Mesothelial cell of epicardium (in vitro differentiated cells): ENCODE data around the gene TXNL1. TPM values are rescaled to one million over a fixed set of nuclear protein-coding genes. Genes with fewer than 3 reads are reported as not detected.
"Not testable (repeated sequence)": the region's sequence is repeated elsewhere in the genome, so short reads cannot be mapped to it uniquely, and the experiment has no call there.

Experiments used
- DNase-seq, 2 experiments: peaks; one replicate each; pipeline ENCODE4 v3.0.0; 2021; ENCODE audit warnings: low spot score in 2 of 2; ENCODE audit not compliant: unreplicated experiment in 2 of 2
- H3K27ac Mint-ChIP-seq: 2 replicates; pipeline ENCODE4 v1.8.0; 2021; ENCODE audit warnings: mixed read lengths
- H3K27me3 Mint-ChIP-seq: 2 replicates; pipeline ENCODE4 v1.8.0; 2021; ENCODE audit warnings: low read depth, mixed read lengths
- H3K36me3 Mint-ChIP-seq: 2 replicates; pipeline ENCODE4 v1.8.0; 2021; ENCODE audit warnings: mixed read lengths
- H3K4me1 Mint-ChIP-seq: 2 replicates; pipeline ENCODE4 v1.8.0; 2021; ENCODE audit warnings: mixed read lengths
- H3K4me3 Mint-ChIP-seq: 2 replicates; pipeline ENCODE4 v1.8.0; 2021; ENCODE audit warnings: mild to moderate bottlenecking, moderate library complexity, mixed read lengths
- H3K9me3 Mint-ChIP-seq: 2 replicates; pipeline ENCODE4 v1.8.0; 2021; ENCODE audit warnings: mixed read lengths
- total RNA-seq: library from RNA; stranded (reverse); gene quantifications from 3 replicates; pipeline ENCODE4 v1.2.1, GENCODE V29; 2021
- TF ChIP-seq, protein P1 (sequence below): fragments of 200-600 bp; sonication (generic); IDR thresholded peaks from one replicate; pipeline ENCODE4 v1.5.0; 2021; ENCODE audit warnings: antibody characterized with exemption; ENCODE audit not compliant: unreplicated experiment

The TXNL1 gene
- total RNA-seq, 1 donor from 2014 or later, result 76.9 TPM

GRCh38 chr18:56575819-56576663 is 62.4 kb downstream of the TXNL1 start:
- TF ChIP-seq, protein P1, sequence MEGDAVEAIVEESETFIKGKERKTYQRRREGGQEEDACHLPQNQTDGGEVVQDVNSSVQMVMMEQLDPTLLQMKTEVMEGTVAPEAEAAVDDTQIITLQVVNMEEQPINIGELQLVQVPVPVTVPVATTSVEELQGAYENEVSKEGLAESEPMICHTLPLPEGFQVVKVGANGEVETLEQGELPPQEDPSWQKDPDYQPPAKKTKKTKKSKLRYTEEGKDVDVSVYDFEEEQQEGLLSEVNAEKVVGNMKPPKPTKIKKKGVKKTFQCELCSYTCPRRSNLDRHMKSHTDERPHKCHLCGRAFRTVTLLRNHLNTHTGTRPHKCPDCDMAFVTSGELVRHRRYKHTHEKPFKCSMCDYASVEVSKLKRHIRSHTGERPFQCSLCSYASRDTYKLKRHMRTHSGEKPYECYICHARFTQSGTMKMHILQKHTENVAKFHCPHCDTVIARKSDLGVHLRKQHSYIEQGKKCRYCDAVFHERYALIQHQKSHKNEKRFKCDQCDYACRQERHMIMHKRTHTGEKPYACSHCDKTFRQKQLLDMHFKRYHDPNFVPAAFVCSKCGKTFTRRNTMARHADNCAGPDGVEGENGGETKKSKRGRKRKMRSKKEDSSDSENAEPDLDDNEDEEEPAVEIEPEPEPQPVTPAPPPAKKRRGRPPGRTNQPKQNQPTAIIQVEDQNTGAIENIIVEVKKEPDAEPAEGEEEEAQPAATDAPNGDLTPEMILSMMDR, result peak; percentile 59
- H3K36me3 Mint-ChIP-seq, result peaks cover 8% of the 10 kb centered on the region

GRCh38 chr18:56574861-56575260 is 63.5 kb downstream of the TXNL1 start:
- Mint-ChIP-seq H3K36me3 (peaks cover 4% of the 10 kb centered on the region), H3K27me3 (no peaks in the 10 kb centered on the region), H3K27ac (peak overlapping the region; percentile 27), H3K9me3 (peaks cover 12% of the 10 kb centered on the region), H3K4me3 (no peak overlapping the region), H3K4me1 (peaks cover 24% of the 10 kb centered on the region)
- TF ChIP-seq, protein P1, result no peak
- DNase-seq, result no peak

More at GRCh38 chr18:56575819-56576663, 62.4 kb downstream of the TXNL1 start:
- Mint-ChIP-seq H3K27me3 (no peaks in the 10 kb centered on the region), H3K4me1 (peaks cover 24% of the 10 kb centered on the region), H3K9me3 (peaks cover 16% of the 10 kb centered on the region), H3K27ac (no peak overlapping the region), H3K4me3 (no peak overlapping the region)
- DNase-seq, result no peak

DNA sequence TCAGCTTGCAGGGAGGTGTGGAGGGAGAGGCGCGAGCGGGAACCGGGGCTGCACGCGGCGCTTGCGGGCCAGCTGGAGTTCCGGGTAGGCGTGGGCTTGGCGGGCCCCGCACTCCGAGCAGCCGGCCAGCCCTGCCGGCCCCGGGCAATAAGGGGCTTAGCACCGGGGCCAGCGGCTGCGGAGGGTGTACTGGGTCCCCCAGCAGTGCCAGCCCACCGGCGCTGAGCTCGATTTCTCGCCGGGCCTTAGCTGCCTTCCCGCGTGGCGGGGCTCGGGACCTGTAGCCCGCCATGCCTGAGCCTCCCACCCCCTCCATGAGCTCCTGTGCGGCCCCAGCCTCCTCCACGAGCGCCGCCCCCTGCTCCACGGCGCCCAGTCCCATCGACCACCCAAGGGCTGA is 66.1 kb downstream of the TXNL1 start:
- H3K36me3 Mint-ChIP-seq, DNase-seq, H3K4me3 Mint-ChIP-seq, H3K27ac Mint-ChIP-seq, H3K27me3 Mint-ChIP-seq, H3K9me3 Mint-ChIP-seq: not testable (repeated sequence)
- H3K4me1 Mint-ChIP-seq, result peaks cover 24% of the 10 kb centered on the region

DNA sequence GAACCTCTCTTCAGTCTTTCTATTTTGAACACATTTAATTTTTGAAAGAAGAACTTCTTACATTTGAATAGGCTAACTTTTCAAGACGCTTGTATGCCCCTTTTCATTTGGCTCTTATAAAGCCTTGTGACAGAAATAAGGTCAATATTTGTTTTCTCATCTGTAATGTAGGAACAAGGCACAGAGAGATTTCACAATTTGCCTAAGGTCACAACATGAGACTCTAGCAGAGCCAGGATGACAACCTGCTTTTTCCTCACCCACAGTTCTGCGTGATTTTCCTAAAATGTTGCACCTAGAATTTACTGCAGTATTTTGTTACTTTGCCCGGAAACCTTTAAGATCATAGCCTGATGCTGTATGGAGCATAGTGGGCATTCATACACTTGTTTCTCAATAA is 67.4 kb downstream of the TXNL1 start:
- DNase-seq, result no peak
- no peaks in the 10 kb centered on the region for H3K36me3 Mint-ChIP-seq
- peaks cover 3% of the 10 kb centered on the region for H3K9me3 Mint-ChIP-seq
- H3K4me1 Mint-ChIP-seq, result peaks cover 18% of the 10 kb centered on the region
- TF ChIP-seq, protein P1, result no peak
- no peak overlapping the region for H3K27ac Mint-ChIP-seq
- H3K4me3 Mint-ChIP-seq, result no peak overlapping the region
- no peaks in the 10 kb centered on the region for H3K27me3 Mint-ChIP-seq

DNA sequence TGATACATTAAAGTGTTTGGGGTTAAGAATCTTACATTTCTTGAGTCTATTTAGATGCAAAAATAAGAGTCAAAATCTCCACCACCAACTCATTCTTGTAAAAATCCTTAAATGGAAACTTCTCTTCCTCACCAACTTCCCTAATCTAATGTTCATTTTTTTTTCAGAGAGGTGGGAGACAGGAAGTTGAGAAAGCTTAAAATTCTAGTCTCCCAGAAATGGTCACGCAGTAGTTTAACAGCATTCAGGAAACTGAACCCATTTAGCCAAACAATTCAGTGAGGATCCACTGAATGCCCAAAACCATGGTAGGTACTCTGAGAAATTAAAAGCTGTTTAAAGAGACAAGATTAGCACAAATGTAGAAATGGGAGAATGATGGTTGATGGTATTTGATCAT is 69.0 kb downstream of the TXNL1 start:
- no peak for DNase-seq
- Mint-ChIP-seq H3K36me3 (no peaks in the 10 kb centered on the region), H3K4me3 (no peak overlapping the region), H3K27ac (no peak overlapping the region), H3K4me1 (peaks cover 20% of the 10 kb centered on the region), H3K27me3 (no peaks in the 10 kb centered on the region), H3K9me3 (peaks cover 3% of the 10 kb centered on the region)
- TF ChIP-seq, protein P1, result no peak

- TF ChIP-seq, protein P1, result no peak
- Mint-ChIP-seq H3K4me3 (no peak overlapping the region), H3K27ac (no peak overlapping the region), H3K27me3 (no peaks in the 10 kb centered on the region), H3K9me3 (peaks cover 3% of the 10 kb centered on the region), H3K4me1 (peaks cover 20% of the 10 kb centered on the region), H3K36me3 (no peaks in the 10 kb centered on the region)
- DNase-seq, result no peak
Measured at GRCh38 chr18:56568986-56569385, 69.4 kb downstream of the TXNL1 start.
